T-helper 2 cell treated with Interferon-gamma antibody and Interleukin-4, amounts not matched to agents 5 μg/mL and 100 μg/mL, for 36 hours (primary cell): ENCODE data around the gene PDZRN3.

ENCODE experiments used
- DNase-seq: peaks from one replicate; pipeline ENCODE4 v3.0.0; 2021; ENCODE audit warnings: low spot score
- H3K27ac Mint-ChIP-seq: one replicate; pipeline ENCODE4 v1.8.0; 2021; ENCODE audit warnings: mild to moderate bottlenecking, mixed read lengths
- H3K27me3 Mint-ChIP-seq: one replicate; pipeline ENCODE4 v1.8.0; 2021; ENCODE audit warnings: low read depth, mixed read lengths
- H3K36me3 Mint-ChIP-seq: one replicate; pipeline ENCODE4 v1.8.0; 2021; ENCODE audit warnings: low read depth, mixed read lengths
- H3K4me1 Mint-ChIP-seq: one replicate; pipeline ENCODE4 v1.8.0; 2021; ENCODE audit warnings: low read depth, mixed read lengths
- H3K4me3 Mint-ChIP-seq: one replicate; pipeline ENCODE4 v1.8.0; 2022; ENCODE audit warnings: mild to moderate bottlenecking, moderate library complexity, mixed read lengths
- H3K9me3 Mint-ChIP-seq: one replicate; pipeline ENCODE4 v1.8.0; 2021; ENCODE audit warnings: mixed read lengths

The PDZRN3 gene

GRCh38 chr3:73525591-73525990 lies 99.2 kb downstream of the PDZRN3 start:
- Mint-ChIP-seq H3K9me3 (no peaks in the 10 kb centered on the region), H3K4me1 (no peaks in the 10 kb centered on the region), H3K4me3 (no peak overlapping the region), H3K36me3 (no peaks in the 10 kb centered on the region), H3K27ac (no peak overlapping the region), H3K27me3 (no peaks in the 10 kb centered on the region)
- no peak for DNase-seq

GRCh38 chr3:73523661-73524060 lies 101.1 kb downstream of the PDZRN3 start:
- Mint-ChIP-seq H3K27me3 (no peaks in the 10 kb centered on the region), H3K27ac (no peak overlapping the region), H3K9me3 (no peaks in the 10 kb centered on the region), H3K4me1 (no peaks in the 10 kb centered on the region), H3K4me3 (no peak overlapping the region), H3K36me3 (no peaks in the 10 kb centered on the region)
- no peak for DNase-seq

- H3K27me3 Mint-ChIP-seq: no peaks in the 10 kb centered on the region
- no peaks in the 10 kb centered on the region for H3K36me3 Mint-ChIP-seq
- H3K9me3 Mint-ChIP-seq: no peaks in the 10 kb centered on the region
- no peak overlapping the region for H3K4me3 Mint-ChIP-seq
- no peak for DNase-seq
- H3K27ac Mint-ChIP-seq: no peak overlapping the region
- no peaks in the 10 kb centered on the region for H3K4me1 Mint-ChIP-seq
These were observed 102.9 kb downstream of the PDZRN3 start for GRCh38 chr3:73521734-73522336.

GRCh38 chr3:73520931-73521461 lies 103.7 kb downstream of the PDZRN3 start:
- Mint-ChIP-seq H3K27ac (no peak overlapping the region), H3K36me3 (no peaks in the 10 kb centered on the region), H3K9me3 (no peaks in the 10 kb centered on the region), H3K27me3 (no peaks in the 10 kb centered on the region), H3K4me3 (no peak overlapping the region), H3K4me1 (no peaks in the 10 kb centered on the region)
- DNase-seq: no peak

- Mint-ChIP-seq H3K27ac (no peak overlapping the region), H3K36me3 (no peaks in the 10 kb centered on the region), H3K9me3 (no peaks in the 10 kb centered on the region), H3K4me1 (no peaks in the 10 kb centered on the region), H3K27me3 (no peaks in the 10 kb centered on the region), H3K4me3 (no peak overlapping the region)
- no peak for DNase-seq
These were observed 108.1 kb downstream of the PDZRN3 start for GRCh38 chr3:73516631-73517030.

GRCh38 chr3:73513260-73513659 lies 111.5 kb downstream of the PDZRN3 start:
- no peak for DNase-seq
- Mint-ChIP-seq H3K4me3 (no peak overlapping the region), H3K4me1 (no peaks in the 10 kb centered on the region), H3K27ac (no peak overlapping the region), H3K9me3 (no peaks in the 10 kb centered on the region), H3K36me3 (no peaks in the 10 kb centered on the region), H3K27me3 (no peaks in the 10 kb centered on the region)

- H3K9me3 Mint-ChIP-seq: no peaks in the 10 kb centered on the region
- H3K4me1 Mint-ChIP-seq: no peaks in the 10 kb centered on the region
- no peaks in the 10 kb centered on the region for H3K36me3 Mint-ChIP-seq
- no peak overlapping the region for H3K27ac Mint-ChIP-seq
- DNase-seq: no peak
- H3K4me3 Mint-ChIP-seq: no peak overlapping the region
- no peaks in the 10 kb centered on the region for H3K27me3 Mint-ChIP-seq
These were observed 112.9 kb downstream of the PDZRN3 start for GRCh38 chr3:73511571-73512525.

GRCh38 chr3:73510784-73511183 lies 114.0 kb downstream of the PDZRN3 start:
- H3K36me3 Mint-ChIP-seq: no peaks in the 10 kb centered on the region
- no peak overlapping the region for H3K27ac Mint-ChIP-seq
- H3K9me3 Mint-ChIP-seq: no peaks in the 10 kb centered on the region
- DNase-seq: no peak
- H3K27me3 Mint-ChIP-seq: no peaks in the 10 kb centered on the region
- H3K4me1 Mint-ChIP-seq: no peaks in the 10 kb centered on the region
- H3K4me3 Mint-ChIP-seq: no peak overlapping the region

GRCh38 chr3:73510334-73510733 lies 114.4 kb downstream of the PDZRN3 start:
- H3K4me1 Mint-ChIP-seq: no peaks in the 10 kb centered on the region
- H3K27me3 Mint-ChIP-seq: no peaks in the 10 kb centered on the region
- H3K36me3 Mint-ChIP-seq: no peaks in the 10 kb centered on the region
- no peak overlapping the region for H3K4me3 Mint-ChIP-seq
- H3K9me3 Mint-ChIP-seq: no peaks in the 10 kb centered on the region
- DNase-seq: no peak
- H3K27ac Mint-ChIP-seq: no peak overlapping the region

- no peak overlapping the region for H3K4me3 Mint-ChIP-seq
- no peak for DNase-seq
- H3K27me3 Mint-ChIP-seq: no peaks in the 10 kb centered on the region
- no peaks in the 10 kb centered on the region for H3K9me3 Mint-ChIP-seq
- no peaks in the 10 kb centered on the region for H3K36me3 Mint-ChIP-seq
- H3K4me1 Mint-ChIP-seq: no peaks in the 10 kb centered on the region
- no peak overlapping the region for H3K27ac Mint-ChIP-seq
These were observed 114.9 kb downstream of the PDZRN3 start for GRCh38 chr3:73509816-73510215.

- no peak for DNase-seq
- Mint-ChIP-seq H3K36me3 (no peaks in the 10 kb centered on the region), H3K4me3 (no peak overlapping the region), H3K27ac (no peak overlapping the region), H3K9me3 (no peaks in the 10 kb centered on the region), H3K27me3 (no peaks in the 10 kb centered on the region), H3K4me1 (no peaks in the 10 kb centered on the region)
These were observed 115.7 kb downstream of the PDZRN3 start for GRCh38 chr3:73509066-73509465.

GRCh38 chr3:73508330-73508954 lies 116.3 kb downstream of the PDZRN3 start:
- H3K27me3 Mint-ChIP-seq: no peaks in the 10 kb centered on the region
- no peaks in the 10 kb centered on the region for H3K9me3 Mint-ChIP-seq
- H3K4me1 Mint-ChIP-seq: no peaks in the 10 kb centered on the region
- no peaks in the 10 kb centered on the region for H3K36me3 Mint-ChIP-seq
- DNase-seq: no peak
- no peak overlapping the region for H3K27ac Mint-ChIP-seq
- H3K4me3 Mint-ChIP-seq: no peak overlapping the region

GRCh38 chr3:73504852-73505251 lies 119.9 kb downstream of the PDZRN3 start:
- Mint-ChIP-seq H3K4me1 (no peaks in the 10 kb centered on the region), H3K36me3 (no peaks in the 10 kb centered on the region), H3K27ac (no peak overlapping the region), H3K4me3 (no peak overlapping the region), H3K9me3 (no peaks in the 10 kb centered on the region), H3K27me3 (no peaks in the 10 kb centered on the region)
- DNase-seq: no peak

GRCh38 chr3:73504239-73504638 lies 120.5 kb downstream of the PDZRN3 start:
- no peak for DNase-seq
- no peak overlapping the region for H3K4me3 Mint-ChIP-seq
- no peaks in the 10 kb centered on the region for H3K27me3 Mint-ChIP-seq
- no peaks in the 10 kb centered on the region for H3K9me3 Mint-ChIP-seq
- no peak overlapping the region for H3K27ac Mint-ChIP-seq
- H3K36me3 Mint-ChIP-seq: no peaks in the 10 kb centered on the region
- H3K4me1 Mint-ChIP-seq: no peaks in the 10 kb centered on the region
